MM.1S (cell line): ENCODE results near the gene NCKAP5.

Experiments
- CTCF ChIP-seq: fragments of 300-600 bp; sonication (generic); IDR thresholded peaks from 2 replicates; pipeline ENCODE4 v1.5.1; 2016; ENCODE audit warnings: antibody characterized with exemption, low read length, mixed read lengths
- EZH2 ChIP-seq: fragments of 300-600 bp; sonication (generic); optimal IDR thresholded peaks from 2 replicates; pipeline ENCODE3; 2017; ENCODE audit warnings: low read depth, mild to moderate bottlenecking, antibody characterized with exemption, low read length, mixed read lengths
- EZH2phosphoT487 ChIP-seq: fragments of 300-600 bp; sonication (generic); IDR thresholded peaks from 2 replicates; pipeline ENCODE4 v1.6.1; 2018; ENCODE audit warnings: antibody characterized with exemption, low read length

- no peak for TF ChIP-seq EZH2
- no peak for TF ChIP-seq CTCF
- TF ChIP-seq EZH2phosphoT487: no peak
Observed at GRCh38 chr2:132720393-132720792, 847.9 kb downstream of the NCKAP5 start.
